GM10266 (cell line): Measurements from ENCODE around the gene LDHA.

Source experiments
- DNase-seq: peaks from one replicate; pipeline ENCODE4 v3.0.0; 2012; ENCODE audit errors: extremely low spot score
- TF ChIP-seq, protein P1 (sequence below): IDR thresholded peaks from 2 replicates; pipeline ENCODE4 v1.5.1; 2012; ENCODE audit warnings: mild to moderate bottlenecking, low read depth; ENCODE audit not compliant: control insufficient read depth, insufficient read depth; ENCODE audit errors: missing control alignments

Gene LDHA

GRCh38 chr11:18394275-18394927 is at the start of gene LDHA:
Gene LDHA, plus strand, starts transcription at chr11:18394563. Its CDS starts 2,280 bp downstream, at chr11:18396843.
- DNase-seq = peak; percentile 93
- TF ChIP-seq, protein P1, sequence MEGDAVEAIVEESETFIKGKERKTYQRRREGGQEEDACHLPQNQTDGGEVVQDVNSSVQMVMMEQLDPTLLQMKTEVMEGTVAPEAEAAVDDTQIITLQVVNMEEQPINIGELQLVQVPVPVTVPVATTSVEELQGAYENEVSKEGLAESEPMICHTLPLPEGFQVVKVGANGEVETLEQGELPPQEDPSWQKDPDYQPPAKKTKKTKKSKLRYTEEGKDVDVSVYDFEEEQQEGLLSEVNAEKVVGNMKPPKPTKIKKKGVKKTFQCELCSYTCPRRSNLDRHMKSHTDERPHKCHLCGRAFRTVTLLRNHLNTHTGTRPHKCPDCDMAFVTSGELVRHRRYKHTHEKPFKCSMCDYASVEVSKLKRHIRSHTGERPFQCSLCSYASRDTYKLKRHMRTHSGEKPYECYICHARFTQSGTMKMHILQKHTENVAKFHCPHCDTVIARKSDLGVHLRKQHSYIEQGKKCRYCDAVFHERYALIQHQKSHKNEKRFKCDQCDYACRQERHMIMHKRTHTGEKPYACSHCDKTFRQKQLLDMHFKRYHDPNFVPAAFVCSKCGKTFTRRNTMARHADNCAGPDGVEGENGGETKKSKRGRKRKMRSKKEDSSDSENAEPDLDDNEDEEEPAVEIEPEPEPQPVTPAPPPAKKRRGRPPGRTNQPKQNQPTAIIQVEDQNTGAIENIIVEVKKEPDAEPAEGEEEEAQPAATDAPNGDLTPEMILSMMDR = no peak

DNA sequence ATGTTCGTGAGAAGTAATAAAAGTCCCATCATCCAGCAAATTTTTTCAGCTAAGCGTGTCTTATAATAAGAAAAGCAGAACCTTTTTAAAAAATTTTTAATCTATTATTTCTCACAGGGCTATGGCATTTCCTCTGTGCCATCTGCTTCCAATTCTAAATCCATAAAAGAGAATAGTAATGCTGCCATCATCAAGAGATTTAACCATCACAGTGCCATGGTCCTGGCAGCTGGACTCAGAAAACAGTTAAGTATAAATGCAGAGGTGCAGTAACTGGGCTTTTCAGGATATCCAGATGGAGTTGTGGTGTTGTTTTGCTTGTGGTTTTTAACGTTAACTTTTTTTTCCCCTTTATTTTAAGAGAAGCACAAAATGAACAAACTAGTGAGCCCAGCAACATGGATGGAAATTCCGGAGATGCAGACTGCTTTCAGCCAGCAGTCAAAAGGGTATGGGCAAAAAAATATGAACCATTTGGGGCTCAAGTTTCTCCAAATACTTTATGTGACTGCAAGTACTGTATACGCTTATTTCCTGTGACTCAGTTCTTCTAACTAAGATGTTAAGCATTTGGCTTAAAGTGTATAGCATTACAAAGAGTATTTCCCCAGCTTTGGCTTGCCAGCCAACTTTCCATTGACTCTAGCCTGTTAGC is 46.8 kb upstream of the LDHA start:
- DNase-seq = no peak
- TF ChIP-seq, protein P1 = no peak

- DNase-seq = no peak
- TF ChIP-seq, protein P1 = no peak
Measured at GRCh38 chr11:18352581-18352980, 41.8 kb upstream of the LDHA start.

- no peak for DNase-seq
- TF ChIP-seq, protein P1 = no peak
Measured at GRCh38 chr11:18358646-18359045, 35.7 kb upstream of the LDHA start.

GRCh38 chr11:18361154-18361553 is 33.2 kb upstream of the LDHA start:
- no peak for DNase-seq
- TF ChIP-seq, protein P1 = no peak

DNA sequence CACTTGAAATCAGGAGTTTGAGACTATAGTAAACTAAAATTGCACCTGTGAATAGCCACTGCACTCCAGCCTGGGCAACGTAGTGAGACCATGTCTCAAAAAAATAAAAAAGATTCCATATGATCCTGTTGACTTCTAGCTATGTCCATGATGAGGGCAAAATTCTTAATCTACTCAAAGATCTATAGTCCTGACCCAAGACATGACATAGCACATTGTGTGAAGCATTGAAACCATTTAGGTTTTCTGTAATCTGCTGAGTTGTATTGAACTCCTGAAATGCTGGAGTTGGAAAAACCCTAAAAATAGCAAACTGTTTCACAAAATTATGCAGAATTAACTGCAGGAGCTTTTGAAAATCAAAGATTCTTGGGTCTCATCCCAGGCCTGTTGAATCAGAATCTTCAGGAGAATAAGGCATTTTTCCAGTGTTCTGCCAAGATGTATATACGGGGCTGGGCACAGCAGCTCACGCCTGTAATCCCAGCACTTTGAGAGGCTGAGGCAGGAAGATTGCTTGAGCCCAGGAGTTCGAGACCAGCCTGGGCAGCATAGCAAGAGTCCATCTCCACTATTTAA is 29.8 kb upstream of the LDHA start:
- DNase-seq = no peak
- TF ChIP-seq, protein P1 = no peak

DNA sequence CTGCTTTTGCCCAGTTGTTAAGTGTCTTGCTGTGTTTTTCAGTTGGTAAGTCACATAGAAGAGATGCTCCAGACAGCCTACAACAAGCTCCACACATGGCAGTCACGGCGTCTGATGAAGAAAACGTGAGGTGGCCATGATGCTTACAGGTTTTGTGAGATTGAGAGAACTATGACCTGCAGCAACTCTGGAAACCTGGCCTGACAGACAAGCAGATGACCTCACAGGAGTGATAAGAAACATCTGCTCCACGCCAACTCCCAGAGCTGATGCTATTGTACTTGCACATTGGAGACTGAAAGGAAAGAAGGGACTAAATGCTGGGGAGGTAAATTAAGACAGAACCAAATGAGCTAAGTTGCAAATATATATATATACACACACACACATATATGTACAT is 28.6 kb upstream of the LDHA start:
- TF ChIP-seq, protein P1 = no peak

More for the DNA sequence above, 28.6 kb upstream of the LDHA start:
- no peak for DNase-seq
